ENCODE results near the gene TP53TG3C.
"Not testable (repeated sequence)": the region's sequence is repeated elsewhere in the genome, so short reads cannot be mapped to it uniquely, and the experiment has no call there.

TP53TG3C gene

GRCh38 chr16:33193926-33194325, at the start of gene TP53TG3C:
Gene TP53TG3C (plus strand): TSS chr16:33194226. CDS start chr16:33194294, 68 bp downstream.
- H3K36me3 Mint-ChIP-seq (ENCODE audit: low read depth); H3K4me3 Mint-ChIP-seq; H3K27ac Mint-ChIP-seq; H3K9me3 Mint-ChIP-seq; DNase-seq; H3K27me3 Mint-ChIP-seq (ENCODE audit: low read depth, poor library complexity); H3K4me1 Mint-ChIP-seq: not testable (repeated sequence)
